ENCODE measurements around the gene LRMDA. TPM values are rescaled to one million over a fixed set of nuclear protein-coding genes. Genes with fewer than 3 reads are reported as not detected.

Gene LRMDA
- total and polyA plus RNA-seq, 2 of the 8 experiments (the other 6 are each of a cell fraction or from before 2014, with no cell fraction given) = 0.86 to 2.8 TPM

DNA sequence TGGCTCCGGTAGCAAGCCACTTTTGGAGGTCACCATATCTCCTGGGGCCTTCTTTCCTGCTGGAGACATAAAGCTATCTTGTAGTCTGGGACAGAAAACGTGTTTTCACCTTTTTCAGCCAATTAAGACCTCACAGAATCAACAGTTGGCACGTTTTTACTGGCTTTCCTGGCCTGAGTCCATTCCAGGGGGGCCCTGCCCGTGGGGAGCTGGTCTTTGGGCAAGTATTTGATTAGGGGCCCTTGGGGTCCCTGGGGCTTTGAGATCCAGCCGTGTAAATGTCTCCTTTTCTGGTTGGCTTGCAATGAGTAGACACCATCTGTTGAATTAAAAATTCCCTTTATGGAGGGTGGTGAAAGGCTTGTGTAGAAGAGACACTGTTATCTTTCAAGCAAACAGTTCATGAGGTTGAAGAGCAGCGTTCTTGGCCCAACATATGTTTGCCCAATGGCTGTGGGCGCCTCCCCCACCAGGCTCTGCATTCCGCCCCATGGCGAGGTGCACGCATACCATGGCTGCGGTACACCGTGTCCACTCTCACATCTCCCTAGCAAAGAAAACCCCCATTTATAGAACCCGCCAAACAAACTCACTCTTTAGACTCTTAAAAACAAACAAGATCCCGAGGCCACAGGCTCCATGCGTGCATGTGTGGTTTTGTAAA, 593.2 kb downstream of the LRMDA start:
- CTCF ChIA-PET (ENCODE audit: partially characterized antibody) = interaction anchor here (0.7 to 3.7 kb wide), 5 partner anchors 12 to 224 kb away, joined by 3 to 44 read pairs (median 3); no protein-coding TSS in a partner anchor
- 89% methylated on average over 15 of the region's 15 CpGs; no CpG with 5 or more reads in 1 of the 2 experiments for WGBS, 2 experiments (ENCODE audit: extremely low coverage in 1 of 2, insufficient coverage in 1 of 2, insufficient read length in 1 of 2, insufficient replicate concordance in 2 of 2, low coverage in 1 of 2, low lambda C conversion rate in 2 of 2, missing lambda C conversion rate in 1 of 2)
- POLR2A ChIA-PET (ENCODE audit: partially characterized antibody) = no interaction called here

More for the DNA sequence above, 593.2 kb downstream of the LRMDA start:
- no peak overlapping the region for H3K27ac ChIP-seq (ENCODE audit: low read depth, low read length)
- no peak overlapping the region for H3K9ac ChIP-seq (replicated peaks in 1 of 4; ENCODE audit: extremely low read depth in 1 of 4, low read depth in 3 of 4, low read length in 3 of 4)
- no peak overlapping the region for H3K4me2 ChIP-seq (ENCODE audit: insufficient read depth in 1 of 2, low read depth in 2 of 2, low read length in 2 of 2)
- FAIRE-seq (no peak), DNase-seq (ENCODE audit: low read depth in 1 of 2, low spot score in 2 of 2) (no peak)
- no peak overlapping the region for H2AFZ ChIP-seq (ENCODE audit: low read length)
- no peak overlapping the region for H3K4ac ChIP-seq (replicated peaks; ENCODE audit: insufficient read length, low read depth, low read length)
- H3K79me1 ChIP-seq (ENCODE audit: low read depth, low read length) = no peaks in the 10 kb centered on the region
- H4K20me1 ChIP-seq (replicated peaks in 1 of 2; ENCODE audit: control insufficient read depth in 1 of 2, insufficient read depth in 2 of 2, low read length in 2 of 2) = no peaks in the 10 kb centered on the region
- TF ChIP-seq SRF (IDR thresholded peaks at IDR 0.05; ENCODE audit: low read depth, low read length) (no peak), NRF1 (IDR thresholded peaks at IDR 0.05; ENCODE audit: low read depth, low read length) (no peak), SP1 (IDR thresholded peaks at IDR 0.05; ENCODE audit: low read depth, low read length) (no peak), TEAD4 (IDR thresholded peaks at IDR 0.05; ENCODE audit: low read depth, low read length) (no peak), RAD21 (IDR thresholded peaks at IDR 0.05 in 1 of 2, conservative IDR thresholded peaks at IDR 0.05 in 1 of 2; ENCODE audit: low read depth in 2 of 2, low read length in 2 of 2) (no peak), CHD2 (IDR thresholded peaks at IDR 0.05; ENCODE audit: low read length) (no peak), RBBP5 (IDR thresholded peaks at IDR 0.05; ENCODE audit: borderline replicate concordance, low read depth, low read length) (no peak), TCF12 (IDR thresholded peaks at IDR 0.05; ENCODE audit: low read depth, low read length) (no peak), BRCA1 (IDR thresholded peaks at IDR 0.05; ENCODE audit: low read depth, low read length) (no peak), GTF2F1 (IDR thresholded peaks at IDR 0.05; ENCODE audit: borderline replicate concordance, low read depth, low read length) (no peak), CBX8 (IDR thresholded peaks at IDR 0.05; ENCODE audit: borderline replicate concordance, low read depth, low read length) (no peak), SIRT6 (IDR thresholded peaks at IDR 0.05; ENCODE audit: low read length) (no peak), SP2 (IDR thresholded peaks at IDR 0.05; ENCODE audit: low read length) (no peak)
- TF ChIP-seq, protein P1, sequence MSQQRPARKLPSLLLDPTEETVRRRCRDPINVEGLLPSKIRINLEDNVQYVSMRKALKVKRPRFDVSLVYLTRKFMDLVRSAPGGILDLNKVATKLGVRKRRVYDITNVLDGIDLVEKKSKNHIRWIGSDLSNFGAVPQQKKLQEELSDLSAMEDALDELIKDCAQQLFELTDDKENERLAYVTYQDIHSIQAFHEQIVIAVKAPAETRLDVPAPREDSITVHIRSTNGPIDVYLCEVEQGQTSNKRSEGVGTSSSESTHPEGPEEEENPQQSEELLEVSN (IDR thresholded peaks at IDR 0.05) = no peak
- no peak overlapping the region for H3K23ac ChIP-seq (ENCODE audit: insufficient read length)
- H4K8ac ChIP-seq (ENCODE audit: extremely low read depth, insufficient read depth, low read length) = no peak overlapping the region
- H3K9me3 ChIP-seq (ENCODE audit: insufficient read depth in 2 of 2, low read depth in 1 of 2, low read length in 1 of 2) = no peaks in the 10 kb centered on the region
- H2BK20ac ChIP-seq (ENCODE audit: low read length) = no peak overlapping the region
- H3K79me2 ChIP-seq (ENCODE audit: control insufficient read depth in 1 of 2, insufficient read depth in 2 of 2, low read length in 2 of 2) = no peaks in the 10 kb centered on the region
- no peak overlapping the region for H3K4me3 ChIP-seq (ENCODE audit: extremely low read depth in 1 of 4, insufficient read depth in 2 of 4, low read depth in 3 of 4, low read length in 4 of 4)
- H2BK5ac ChIP-seq (ENCODE audit: low read depth, low read length) = no peak overlapping the region
- no peak overlapping the region for H3K56ac ChIP-seq (replicated peaks; ENCODE audit: insufficient read length, low read depth, low read length)
- H3K14ac ChIP-seq (ENCODE audit: insufficient read length) = no peak overlapping the region
- no peak overlapping the region for H4K5ac ChIP-seq (ENCODE audit: insufficient read length, low read depth, low read length)
- no peaks in the 10 kb centered on the region for H3K23me2 ChIP-seq (ENCODE audit: low read depth, low read length)
- no peak overlapping the region for H2BK12ac ChIP-seq (ENCODE audit: low read depth, low read length)
- no peak overlapping the region for H2AK5ac ChIP-seq (ENCODE audit: low read depth, low read length)
- no peak overlapping the region for H3K18ac ChIP-seq (ENCODE audit: extremely low read depth, low read length)
- no peaks in the 10 kb centered on the region for H3K4me1 ChIP-seq (replicated peaks in 1 of 4; ENCODE audit: control insufficient read depth in 3 of 4, insufficient read depth in 4 of 4, low read length in 3 of 4)
- no peaks in the 10 kb centered on the region for H3K27me3 ChIP-seq (replicated peaks in 1 of 4; ENCODE audit: control insufficient read depth in 3 of 4, extremely low read depth in 1 of 4, insufficient read depth in 3 of 4, low read length in 3 of 4)
- H4K91ac ChIP-seq (replicated peaks; ENCODE audit: insufficient read length, low read length) = no peak overlapping the region
- no peak overlapping the region for H2BK120ac ChIP-seq (replicated peaks; ENCODE audit: low read depth, low read length)
- no peaks in the 10 kb centered on the region for H3K36me3 ChIP-seq (ENCODE audit: control insufficient read depth in 2 of 4, insufficient read depth in 4 of 4, low read length in 3 of 4)
- no peak overlapping the region for H2BK15ac ChIP-seq (ENCODE audit: low read length)
